ENCODE data around the gene NTNG1.

DNA sequence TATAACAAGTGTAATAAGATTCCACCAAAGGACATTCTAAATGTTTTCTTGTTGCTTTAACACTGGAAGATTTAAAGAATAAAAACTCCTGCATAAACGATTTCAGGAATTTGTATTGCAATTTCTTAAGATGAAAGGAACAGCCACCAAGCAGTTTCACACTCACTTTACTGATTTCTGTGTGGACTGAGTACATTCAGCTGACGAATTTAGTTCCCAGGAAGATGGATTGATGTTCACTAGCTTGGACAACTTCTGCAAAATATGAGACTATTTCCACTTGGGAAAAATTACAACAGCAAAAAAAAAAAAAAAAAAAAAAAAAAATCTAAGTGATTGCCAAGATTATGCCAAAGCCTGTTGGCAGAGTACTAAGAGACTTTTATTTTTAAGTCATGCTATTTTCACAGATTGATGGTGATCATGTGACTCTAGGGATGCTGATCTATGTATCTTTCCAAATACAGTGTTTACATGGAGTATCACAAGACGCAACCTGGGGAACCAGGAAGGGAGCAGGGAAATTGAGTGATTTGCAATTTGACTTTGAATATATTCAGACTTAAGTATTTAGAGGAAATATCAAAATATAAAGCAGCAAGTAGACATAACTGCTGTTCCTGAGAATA lies 341.0 kb downstream of the NTNG1 start:
- TF ChIP-seq POLR2AphosphoS5 (IDR thresholded peaks at IDR 0.05) (no peak), POLR2A (IDR thresholded peaks at IDR 0.05) (no peak), CTCF (IDR thresholded peaks at IDR 0.05) (no peak)
